HUES6 (cell line): Measurements from ENCODE around the gene TCF12.

Source experiments
- H3K27ac ChIP-seq: 2 replicates; pipeline ENCODE4 v1.7.0; 2013; ENCODE audit warnings: low read depth, mild to moderate bottlenecking, low read length, inconsistent platforms
- H3K27me3 ChIP-seq: 2 replicates; pipeline ENCODE4 v1.6.1; 2013; ENCODE audit warnings: low read length; ENCODE audit not compliant: control insufficient read depth, insufficient read depth
- H3K36me3 ChIP-seq: 2 replicates; pipeline ENCODE4 v1.6.1; 2013; ENCODE audit warnings: low read length; ENCODE audit not compliant: control insufficient read depth, insufficient read depth
- H3K4me1 ChIP-seq: 2 replicates; pipeline ENCODE4 v1.6.1; 2013; ENCODE audit warnings: low read length; ENCODE audit not compliant: control insufficient read depth, insufficient read depth
- H3K4me3 ChIP-seq: 2 replicates; pipeline ENCODE4 v1.5.1; 2013; ENCODE audit warnings: low read depth, low read length
- H3K9ac ChIP-seq: one replicate; pipeline ENCODE4 v1.6.1; 2013; ENCODE audit warnings: mild to moderate bottlenecking, low read length
- H3K9me3 ChIP-seq: 2 replicates; pipeline ENCODE4 v1.6.1; 2013; ENCODE audit warnings: low read depth, low read length; ENCODE audit not compliant: control insufficient read depth, insufficient read depth

Gene TCF12

GRCh38 chr15:57328479-57328878, 410.0 kb downstream of the TCF12 start:
- Histone ChIP-seq H3K9me3 (no peaks in the 10 kb centered on the region), H3K27me3 (no peaks in the 10 kb centered on the region), H3K4me1 (peaks cover 17% of the 10 kb centered on the region; the same call in 1 of the 2 replicates), H3K4me3 (no peak overlapping the region), H3K27ac (no peak overlapping the region), H3K9ac (no peak overlapping the region), H3K36me3 (no peaks in the 10 kb centered on the region)

GRCh38 chr15:57328897-57329296, 410.5 kb downstream of the TCF12 start:
- Histone ChIP-seq H3K9me3 (no peaks in the 10 kb centered on the region), H3K36me3 (no peaks in the 10 kb centered on the region), H3K4me1 (peaks cover 14% of the 10 kb centered on the region; the same call in 1 of the 2 replicates), H3K9ac (no peak overlapping the region), H3K27ac (no peak overlapping the region), H3K4me3 (no peak overlapping the region), H3K27me3 (no peaks in the 10 kb centered on the region)

- Histone ChIP-seq H3K9ac (no peak overlapping the region), H3K36me3 (no peaks in the 10 kb centered on the region), H3K27ac (no peak overlapping the region), H3K9me3 (no peaks in the 10 kb centered on the region), H3K27me3 (no peaks in the 10 kb centered on the region), H3K4me1 (peaks cover 19% of the 10 kb centered on the region; the same call in 1 of the 2 replicates), H3K4me3 (no peak overlapping the region)
Observed at GRCh38 chr15:57329582-57330367, 411.3 kb downstream of the TCF12 start.

GRCh38 chr15:57330619-57331340, 412.3 kb downstream of the TCF12 start:
- Histone ChIP-seq H3K27me3 (no peaks in the 10 kb centered on the region), H3K27ac (no peak overlapping the region), H3K4me3 (no peak overlapping the region), H3K9ac (no peak overlapping the region), H3K36me3 (no peaks in the 10 kb centered on the region), H3K4me1 (peaks cover 11% of the 10 kb centered on the region; the same call in 1 of the 2 replicates), H3K9me3 (no peaks in the 10 kb centered on the region)

GRCh38 chr15:57332326-57332725, 413.9 kb downstream of the TCF12 start:
- H3K27ac ChIP-seq: no peak overlapping the region
- H3K36me3 ChIP-seq: no peaks in the 10 kb centered on the region
- H3K4me1 ChIP-seq: peaks cover 11% of the 10 kb centered on the region; the same call in 1 of the 2 replicates
- H3K4me3 ChIP-seq: no peak overlapping the region
- no peaks in the 10 kb centered on the region for H3K9me3 ChIP-seq
- no peak overlapping the region for H3K9ac ChIP-seq
- no peaks in the 10 kb centered on the region for H3K27me3 ChIP-seq

GRCh38 chr15:57333487-57333886, 415.0 kb downstream of the TCF12 start:
- Histone ChIP-seq H3K9me3 (no peaks in the 10 kb centered on the region), H3K27me3 (no peaks in the 10 kb centered on the region), H3K9ac (no peak overlapping the region), H3K27ac (no peak overlapping the region), H3K4me1 (peaks cover 16% of the 10 kb centered on the region; the same call in 1 of the 2 replicates), H3K36me3 (no peaks in the 10 kb centered on the region), H3K4me3 (no peak overlapping the region)

- Histone ChIP-seq H3K9ac (no peak overlapping the region), H3K27ac (no peak overlapping the region), H3K36me3 (no peaks in the 10 kb centered on the region), H3K9me3 (no peaks in the 10 kb centered on the region), H3K4me1 (peaks cover 16% of the 10 kb centered on the region; the same call in 1 of the 2 replicates), H3K27me3 (no peaks in the 10 kb centered on the region), H3K4me3 (no peak overlapping the region)
Observed at GRCh38 chr15:57334257-57334656, 415.8 kb downstream of the TCF12 start.

- Histone ChIP-seq H3K9ac (no peak overlapping the region), H3K27ac (no peak overlapping the region), H3K4me3 (no peak overlapping the region), H3K36me3 (no peaks in the 10 kb centered on the region), H3K27me3 (no peaks in the 10 kb centered on the region), H3K4me1 (peaks cover 16% of the 10 kb centered on the region; the same call in 1 of the 2 replicates), H3K9me3 (no peaks in the 10 kb centered on the region)
Observed at GRCh38 chr15:57335293-57335715, 416.9 kb downstream of the TCF12 start.

- H3K4me1 ChIP-seq: peaks cover 16% of the 10 kb centered on the region; the same call in 1 of the 2 replicates
- no peak overlapping the region for H3K4me3 ChIP-seq
- H3K36me3 ChIP-seq: no peaks in the 10 kb centered on the region
- H3K9me3 ChIP-seq: no peaks in the 10 kb centered on the region
- no peaks in the 10 kb centered on the region for H3K27me3 ChIP-seq
- no peak overlapping the region for H3K9ac ChIP-seq
- H3K27ac ChIP-seq: no peak overlapping the region
Observed at GRCh38 chr15:57335719-57336118, 417.3 kb downstream of the TCF12 start.

GRCh38 chr15:57337868-57338411, 419.5 kb downstream of the TCF12 start:
- Histone ChIP-seq H3K27me3 (no peaks in the 10 kb centered on the region), H3K36me3 (no peaks in the 10 kb centered on the region), H3K27ac (no peak overlapping the region), H3K4me3 (no peak overlapping the region), H3K9ac (no peak overlapping the region), H3K9me3 (no peaks in the 10 kb centered on the region), H3K4me1 (peaks cover 17% of the 10 kb centered on the region; the same call in 1 of the 2 replicates)

GRCh38 chr15:57339321-57339720, 420.9 kb downstream of the TCF12 start:
- no peak overlapping the region for H3K4me3 ChIP-seq
- H3K4me1 ChIP-seq: peaks cover 21% of the 10 kb centered on the region; the same call in 1 of the 2 replicates
- no peak overlapping the region for H3K27ac ChIP-seq
- H3K27me3 ChIP-seq: no peaks in the 10 kb centered on the region
- H3K9ac ChIP-seq: no peak overlapping the region
- no peaks in the 10 kb centered on the region for H3K9me3 ChIP-seq
- H3K36me3 ChIP-seq: no peaks in the 10 kb centered on the region
